OCI-LY1 (cell line): ENCODE data around the gene RAB3IL1.

Source experiments
- H2AFZ ChIP-seq: fragments of 200-600 bp; sonication (generic), shearing (Covaris generic); 2 replicates; pipeline ENCODE4 v1.6.0; 2014; ENCODE audit warnings: antibody characterized with exemption, mild to moderate bottlenecking, low read length
- H3F3A ChIP-seq: fragments of 200-600 bp; sonication (generic), shearing (Covaris generic); 2 replicates; pipeline ENCODE4 v1.6.0; 2014; ENCODE audit warnings: mild to moderate bottlenecking, antibody characterized with exemption, low read length, moderate library complexity; ENCODE audit not compliant: insufficient read depth
- H3K27ac ChIP-seq: fragments of 200-600 bp; sonication (generic); 2 replicates; pipeline ENCODE4 v1.5.1; 2014; ENCODE audit warnings: low read length, mixed run types, mild to moderate bottlenecking, low read depth; ENCODE audit not compliant: poor library complexity, severe bottlenecking
- H3K27me3 ChIP-seq: fragments of 200-600 bp; sonication (generic); 2 replicates; pipeline ENCODE4 v1.6.0; 2014; ENCODE audit warnings: antibody characterized with exemption, mild to moderate bottlenecking, low read length, moderate library complexity; ENCODE audit not compliant: insufficient read depth
- H3K36me3 ChIP-seq: fragments of 200-600 bp; sonication (generic); 2 replicates; pipeline ENCODE4 v1.6.1; 2014; ENCODE audit warnings: mild to moderate bottlenecking, antibody characterized with exemption, low read length, moderate library complexity, mixed read lengths; ENCODE audit not compliant: insufficient read depth
- H3K4me1 ChIP-seq: fragments of 200-600 bp; sonication (generic); 2 replicates; pipeline ENCODE4 v1.5.1; 2014; ENCODE audit warnings: mild to moderate bottlenecking, low read length, moderate library complexity; ENCODE audit not compliant: insufficient read depth, severe bottlenecking
- H3K4me2 ChIP-seq: fragments of 200-600 bp; sonication (generic), shearing (Covaris generic); 2 replicates; pipeline ENCODE4 v1.6.1; 2014; ENCODE audit warnings: low read length
- H3K4me3 ChIP-seq: fragments of 200-600 bp; sonication (generic); 2 replicates; pipeline ENCODE4 v1.5.1; 2014; ENCODE audit warnings: low read length, low read depth, mild to moderate bottlenecking, mixed read lengths; ENCODE audit not compliant: poor library complexity, severe bottlenecking
- H3K79me2 ChIP-seq: fragments of 200-600 bp; shearing (Covaris generic); 2 replicates; pipeline ENCODE4 v1.6.1; 2016; ENCODE audit warnings: mixed run types, low read length, mixed read lengths; ENCODE audit not compliant: insufficient read depth
- H3K9ac ChIP-seq: fragments of 200-600 bp; sonication (generic), shearing (Covaris generic); 2 replicates; pipeline ENCODE4 v1.6.1; 2014; ENCODE audit warnings: mild to moderate bottlenecking, low read length, mixed read lengths
- H3K9me2 ChIP-seq: fragments of 200-600 bp; sonication (generic), shearing (Covaris generic); 2 replicates; pipeline ENCODE4 v1.6.1; 2014; ENCODE audit warnings: low read depth, mild to moderate bottlenecking, low read length, mixed read lengths
- H3K9me3 ChIP-seq: fragments of 200-600 bp; shearing (Covaris generic); 2 replicates; pipeline ENCODE4 v1.6.1; 2014; ENCODE audit warnings: low read length, mixed read lengths
- H4K20me1 ChIP-seq: fragments of 200-600 bp; sonication (generic), shearing (Covaris generic); 2 replicates; pipeline ENCODE4 v1.6.0; 2016; ENCODE audit warnings: mild to moderate bottlenecking, low read length; ENCODE audit not compliant: insufficient read depth
- EZH2 ChIP-seq: fragments of 200-600 bp; sonication (generic), shearing (Covaris generic); IDR thresholded peaks from 2 replicates; pipeline ENCODE4 v1.8.0; 2017; ENCODE audit warnings: borderline replicate concordance, mixed run types, mild to moderate bottlenecking, antibody characterized with exemption, low read length, moderate library complexity, mixed read lengths
- TF ChIP-seq, protein P1 (sequence below): fragments of 200-600 bp; sonication (generic), shearing (Covaris generic); IDR thresholded peaks from 2 replicates; pipeline ENCODE4 v1.5.1; 2017; ENCODE audit warnings: mild to moderate bottlenecking, antibody characterized with exemption, low read length, moderate library complexity, mixed read lengths

The RAB3IL1 gene

GRCh38 chr11:61869429-61869707 is 48.0 kb downstream of the RAB3IL1 start:
- no peak overlapping the region for H3K4me2 ChIP-seq
- no peak overlapping the region for H3K4me3 ChIP-seq

DNA sequence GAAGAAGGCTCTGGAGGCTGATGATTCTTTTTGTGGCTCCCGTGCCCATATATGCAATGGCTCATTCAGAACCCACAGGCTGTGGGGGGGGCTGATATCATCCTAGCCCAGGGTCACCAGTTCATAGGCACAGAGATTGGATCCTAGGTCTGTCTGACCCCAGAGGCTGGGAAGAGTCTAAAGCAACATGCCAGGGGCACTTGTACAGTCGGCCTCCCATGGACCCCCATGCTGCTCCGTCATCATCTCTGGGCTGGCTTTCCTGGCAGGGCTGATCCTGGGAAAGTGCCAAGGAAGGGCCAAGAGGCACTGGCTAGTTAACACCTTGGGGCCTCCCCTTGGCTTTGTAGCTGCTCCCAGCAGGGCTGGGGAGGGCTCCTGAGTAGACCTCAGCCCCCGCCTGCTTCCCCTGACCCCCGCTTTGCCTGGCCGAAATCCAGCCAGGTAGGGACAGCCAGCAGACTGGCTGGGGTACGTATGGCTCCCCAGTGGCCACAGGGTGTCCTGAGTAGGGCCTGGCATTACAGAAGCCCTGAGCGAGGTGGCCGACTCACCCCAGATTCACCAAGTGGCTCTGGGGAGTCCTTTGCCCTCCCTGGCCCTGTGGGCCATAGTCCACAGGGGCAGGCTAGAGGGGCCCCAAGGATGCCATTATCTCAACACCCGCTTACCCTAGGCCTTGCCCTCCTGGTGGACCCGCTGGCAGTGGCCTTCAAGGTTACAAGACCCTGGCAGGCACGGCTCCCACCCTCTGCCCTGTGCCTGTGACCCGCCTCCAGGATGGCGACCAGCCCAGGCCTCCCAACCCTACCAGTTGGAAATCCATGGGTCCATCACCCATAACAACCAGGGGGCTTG is 48.6 kb downstream of the RAB3IL1 start:
- H3K4me3 ChIP-seq: no peak overlapping the region
- TF ChIP-seq EZH2: no peak
- no peak overlapping the region for H2AFZ ChIP-seq
- H3K36me3 ChIP-seq: peaks cover 18% of the 10 kb centered on the region
- no peaks in the 10 kb centered on the region; the same call in 1 of the 2 replicates for H3K27me3 ChIP-seq
- no peaks in the 10 kb centered on the region for H3K9me3 ChIP-seq
- no peak overlapping the region for H3K4me2 ChIP-seq
- no peaks in the 10 kb centered on the region for H3K9me2 ChIP-seq
- no peaks in the 10 kb centered on the region for H3F3A ChIP-seq
- no peaks in the 10 kb centered on the region for H4K20me1 ChIP-seq
- H3K27ac ChIP-seq: no peak overlapping the region
- H3K9ac ChIP-seq: no peak overlapping the region
- no peaks in the 10 kb centered on the region for H3K79me2 ChIP-seq
- peaks cover 5% of the 10 kb centered on the region for H3K4me1 ChIP-seq

More at GRCh38 chr11:61869429-61869707, 48.0 kb downstream of the RAB3IL1 start:
- TF ChIP-seq EZH2: no peak
- TF ChIP-seq, protein P1, sequence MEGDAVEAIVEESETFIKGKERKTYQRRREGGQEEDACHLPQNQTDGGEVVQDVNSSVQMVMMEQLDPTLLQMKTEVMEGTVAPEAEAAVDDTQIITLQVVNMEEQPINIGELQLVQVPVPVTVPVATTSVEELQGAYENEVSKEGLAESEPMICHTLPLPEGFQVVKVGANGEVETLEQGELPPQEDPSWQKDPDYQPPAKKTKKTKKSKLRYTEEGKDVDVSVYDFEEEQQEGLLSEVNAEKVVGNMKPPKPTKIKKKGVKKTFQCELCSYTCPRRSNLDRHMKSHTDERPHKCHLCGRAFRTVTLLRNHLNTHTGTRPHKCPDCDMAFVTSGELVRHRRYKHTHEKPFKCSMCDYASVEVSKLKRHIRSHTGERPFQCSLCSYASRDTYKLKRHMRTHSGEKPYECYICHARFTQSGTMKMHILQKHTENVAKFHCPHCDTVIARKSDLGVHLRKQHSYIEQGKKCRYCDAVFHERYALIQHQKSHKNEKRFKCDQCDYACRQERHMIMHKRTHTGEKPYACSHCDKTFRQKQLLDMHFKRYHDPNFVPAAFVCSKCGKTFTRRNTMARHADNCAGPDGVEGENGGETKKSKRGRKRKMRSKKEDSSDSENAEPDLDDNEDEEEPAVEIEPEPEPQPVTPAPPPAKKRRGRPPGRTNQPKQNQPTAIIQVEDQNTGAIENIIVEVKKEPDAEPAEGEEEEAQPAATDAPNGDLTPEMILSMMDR: no peak
- Histone ChIP-seq H3K79me2 (no peaks in the 10 kb centered on the region), H4K20me1 (no peaks in the 10 kb centered on the region), H2AFZ (no peak overlapping the region), H3K27me3 (no peaks in the 10 kb centered on the region; the same call in 1 of the 2 replicates), H3K9me3 (no peaks in the 10 kb centered on the region), H3K9ac (no peak overlapping the region), H3K36me3 (peaks cover 18% of the 10 kb centered on the region), H3K9me2 (no peaks in the 10 kb centered on the region), H3K4me1 (peaks cover 5% of the 10 kb centered on the region), H3F3A (no peaks in the 10 kb centered on the region), H3K27ac (no peak overlapping the region)

DNA sequence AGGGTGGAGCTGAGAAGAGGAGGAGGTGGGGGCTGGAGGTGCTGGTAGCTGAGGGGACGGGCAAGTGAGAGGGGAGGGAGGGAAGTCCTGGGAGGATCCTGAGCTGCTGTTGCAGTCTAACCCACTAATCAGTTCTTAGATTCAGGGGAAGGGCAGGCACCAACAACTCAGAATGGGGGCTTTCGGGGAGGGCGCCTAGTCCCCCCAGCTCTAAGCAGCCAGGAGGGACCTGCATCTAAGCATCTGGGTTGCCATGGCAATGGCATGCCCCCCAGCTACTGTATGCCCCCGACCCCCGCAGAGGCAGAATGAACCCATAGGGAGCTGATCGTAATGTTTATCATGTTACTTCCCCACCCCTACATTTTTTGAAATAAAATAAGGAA is 50.4 kb downstream of the RAB3IL1 start:
- no peak for TF ChIP-seq EZH2
- TF ChIP-seq, protein P1: no peak
- no peak overlapping the region for H3K9ac ChIP-seq
- no peaks in the 10 kb centered on the region; the same call in 1 of the 2 replicates for H3K27me3 ChIP-seq
- H3F3A ChIP-seq: no peaks in the 10 kb centered on the region
- H3K79me2 ChIP-seq: no peaks in the 10 kb centered on the region
- H3K4me3 ChIP-seq: no peak overlapping the region
- H3K9me2 ChIP-seq: no peaks in the 10 kb centered on the region
- H4K20me1 ChIP-seq: no peaks in the 10 kb centered on the region
- no peaks in the 10 kb centered on the region for H3K9me3 ChIP-seq
- no peak overlapping the region for H2AFZ ChIP-seq
- H3K4me2 ChIP-seq: no peak overlapping the region
- H3K4me1 ChIP-seq: peaks cover 5% of the 10 kb centered on the region
- peaks cover 29% of the 10 kb centered on the region for H3K36me3 ChIP-seq
- no peak overlapping the region for H3K27ac ChIP-seq
